Stomach (tissue), 4 donors: ENCODE measurements around the gene DNAJC11.

ENCODE experiments used
- EP300 ChIP-seq: sonication (generic); formaldehyde crosslinking; IDR thresholded peaks from one replicate; pipeline ENCODE4 v1.6.1; 2017; ENCODE audit warnings: antibody characterized with exemption
- POLR2A ChIP-seq, 4 donors: fragments of 450-650 bp; IDR thresholded peaks; one replicate each; pipeline ENCODE4 v1.6.1; 2016; ENCODE audit warnings: antibody characterized with exemption in 4 of 4, control low read depth in 2 of 4, mild to moderate bottlenecking in 1 of 4, moderate library complexity in 1 of 4
- POLR2AphosphoS5 ChIP-seq, 3 donors: sonication (generic); formaldehyde crosslinking; IDR thresholded peaks; one replicate each; pipeline ENCODE4 v1.6.1; 2016; ENCODE audit warnings: antibody characterized with exemption in 3 of 3
- TF ChIP-seq, protein P1 (sequence below), 7 experiments: fragments of 450-650 bp in 4 of 7; fragments of 200-600 bp in 3 of 7; sonication (generic) in 3 of 7; IDR thresholded peaks; one replicate each; pipeline ENCODE4 v1.5.1; 2016 to 2019; ENCODE audit warnings: antibody characterized with exemption in 7 of 7, control low read depth in 2 of 7, mild to moderate bottlenecking in 1 of 7

DNA sequence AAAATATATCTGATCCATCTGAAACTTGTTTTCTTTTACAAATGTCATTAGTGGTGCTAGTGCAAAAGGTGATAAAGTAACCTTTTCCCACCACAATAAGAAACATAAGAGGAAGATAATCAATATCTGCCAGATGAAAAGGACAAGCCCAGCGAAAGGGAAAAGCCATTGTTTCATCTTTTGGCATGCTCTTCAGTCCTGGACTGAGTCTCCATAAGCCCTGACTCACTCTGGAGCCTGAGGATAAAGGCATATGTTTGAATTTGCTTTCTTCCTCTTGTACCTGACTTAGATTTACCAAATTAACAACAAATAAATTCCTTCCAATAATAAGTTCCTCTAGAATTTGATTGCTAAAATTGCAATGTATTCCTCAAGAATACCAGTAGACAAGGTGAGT, 13.6 kb downstream of the DNAJC11 start:
- TF ChIP-seq POLR2A (IDR thresholded peaks at IDR 0.05) = no peak
- TF ChIP-seq, protein P1, sequence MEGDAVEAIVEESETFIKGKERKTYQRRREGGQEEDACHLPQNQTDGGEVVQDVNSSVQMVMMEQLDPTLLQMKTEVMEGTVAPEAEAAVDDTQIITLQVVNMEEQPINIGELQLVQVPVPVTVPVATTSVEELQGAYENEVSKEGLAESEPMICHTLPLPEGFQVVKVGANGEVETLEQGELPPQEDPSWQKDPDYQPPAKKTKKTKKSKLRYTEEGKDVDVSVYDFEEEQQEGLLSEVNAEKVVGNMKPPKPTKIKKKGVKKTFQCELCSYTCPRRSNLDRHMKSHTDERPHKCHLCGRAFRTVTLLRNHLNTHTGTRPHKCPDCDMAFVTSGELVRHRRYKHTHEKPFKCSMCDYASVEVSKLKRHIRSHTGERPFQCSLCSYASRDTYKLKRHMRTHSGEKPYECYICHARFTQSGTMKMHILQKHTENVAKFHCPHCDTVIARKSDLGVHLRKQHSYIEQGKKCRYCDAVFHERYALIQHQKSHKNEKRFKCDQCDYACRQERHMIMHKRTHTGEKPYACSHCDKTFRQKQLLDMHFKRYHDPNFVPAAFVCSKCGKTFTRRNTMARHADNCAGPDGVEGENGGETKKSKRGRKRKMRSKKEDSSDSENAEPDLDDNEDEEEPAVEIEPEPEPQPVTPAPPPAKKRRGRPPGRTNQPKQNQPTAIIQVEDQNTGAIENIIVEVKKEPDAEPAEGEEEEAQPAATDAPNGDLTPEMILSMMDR (IDR thresholded peaks at IDR 0.05) = no peak
- no peak for TF ChIP-seq POLR2AphosphoS5 (IDR thresholded peaks at IDR 0.05)
- TF ChIP-seq EP300 = no peak
